ENCODE results near the gene CCL11. TPM values are rescaled to one million over a fixed set of nuclear protein-coding genes. Genes with fewer than 3 reads are reported as not detected.
A peak's percentile ranks its signal among the peaks of the same experiment; 100 is the strongest.

Gene CCL11
- total and polyA plus RNA-seq, 2 experiments from 2014 or later: not detected

- Histone ChIP-seq H3K36me3 (no peaks in the 10 kb centered on the region), H3K9me3 (ENCODE audit: low read depth) (no peaks in the 10 kb centered on the region), H3K4me3 (no peak overlapping the region), H3K27me3 (no peaks in the 10 kb centered on the region), H3K27ac (no peak overlapping the region), H3K4me1 (ENCODE audit: low read depth) (no peaks in the 10 kb centered on the region)
- no peak for TF ChIP-seq CTCF (IDR thresholded peaks at IDR 0.05; ENCODE audit: low read depth, low read length)
- DNase-seq (ENCODE audit: low read depth in 1 of 2, low spot score in 1 of 2): peak in 1 of 2 donors; percentile 41
Observed at GRCh38 chr17:34301986-34302385, 16.4 kb downstream of the CCL11 start.

- Histone ChIP-seq H3K4me1 (ENCODE audit: low read depth) (no peaks in the 10 kb centered on the region), H3K4me3 (no peak overlapping the region), H3K27me3 (no peaks in the 10 kb centered on the region), H3K36me3 (no peaks in the 10 kb centered on the region), H3K9me3 (ENCODE audit: low read depth) (no peaks in the 10 kb centered on the region), H3K27ac (no peak overlapping the region)
- no peak for DNase-seq (ENCODE audit: low read depth in 1 of 2, low spot score in 1 of 2)
- TF ChIP-seq CTCF (IDR thresholded peaks at IDR 0.05; ENCODE audit: low read depth, low read length): no peak
Observed at GRCh38 chr17:34302636-34303035, 17.1 kb downstream of the CCL11 start.

GRCh38 chr17:34303606-34304005, 18.1 kb downstream of the CCL11 start:
- DNase-seq (ENCODE audit: low read depth in 1 of 2, low spot score in 1 of 2): no peak
- Histone ChIP-seq H3K27ac (no peak overlapping the region), H3K27me3 (no peaks in the 10 kb centered on the region), H3K4me1 (ENCODE audit: low read depth) (no peaks in the 10 kb centered on the region), H3K36me3 (no peaks in the 10 kb centered on the region), H3K9me3 (ENCODE audit: low read depth) (no peaks in the 10 kb centered on the region), H3K4me3 (no peak overlapping the region)
- no peak for TF ChIP-seq CTCF (IDR thresholded peaks at IDR 0.05; ENCODE audit: low read depth, low read length)

GRCh38 chr17:34305061-34305460, 19.5 kb downstream of the CCL11 start:
- no peaks in the 10 kb centered on the region for H3K9me3 ChIP-seq (ENCODE audit: low read depth)
- H3K4me1 ChIP-seq (ENCODE audit: low read depth): no peaks in the 10 kb centered on the region
- H3K4me3 ChIP-seq: no peak overlapping the region
- TF ChIP-seq CTCF (IDR thresholded peaks at IDR 0.05; ENCODE audit: low read depth, low read length): no peak
- H3K36me3 ChIP-seq: no peaks in the 10 kb centered on the region
- no peaks in the 10 kb centered on the region for H3K27me3 ChIP-seq
- H3K27ac ChIP-seq: no peak overlapping the region
- DNase-seq (ENCODE audit: low read depth in 1 of 2, low spot score in 1 of 2): no peak

- Histone ChIP-seq H3K36me3 (no peaks in the 10 kb centered on the region), H3K4me1 (ENCODE audit: low read depth) (no peaks in the 10 kb centered on the region), H3K27me3 (peaks cover 5% of the 10 kb centered on the region), H3K9me3 (ENCODE audit: low read depth) (no peaks in the 10 kb centered on the region), H3K4me3 (no peak overlapping the region), H3K27ac (no peak overlapping the region)
- DNase-seq (ENCODE audit: low read depth in 1 of 2, low spot score in 1 of 2): no peak
- no peak for TF ChIP-seq CTCF (IDR thresholded peaks at IDR 0.05; ENCODE audit: low read depth, low read length)
Observed at GRCh38 chr17:34305606-34306005, 20.1 kb downstream of the CCL11 start.

- peak; percentile 10 to 88 for DNase-seq (ENCODE audit: low read depth in 1 of 2, low spot score in 1 of 2)
- Histone ChIP-seq H3K36me3 (no peaks in the 10 kb centered on the region), H3K4me3 (no peak overlapping the region), H3K9me3 (ENCODE audit: low read depth) (no peaks in the 10 kb centered on the region), H3K27me3 (peaks cover 12% of the 10 kb centered on the region), H3K4me1 (ENCODE audit: low read depth) (no peaks in the 10 kb centered on the region), H3K27ac (no peak overlapping the region)
- TF ChIP-seq CTCF (IDR thresholded peaks at IDR 0.05; ENCODE audit: low read depth, low read length): peak; percentile 64
Observed at GRCh38 chr17:34306466-34306865, 20.9 kb downstream of the CCL11 start.
